ENCODE measurements around the gene CACFD1. TPM values are rescaled to one million over a fixed set of nuclear protein-coding genes. Genes with fewer than 3 reads are reported as not detected.

The CACFD1 gene
- total RNA-seq, 1 donor from 2014 or later, result 13.1 TPM

GRCh38 chr9:133487331-133487725, 27.6 kb downstream of the CACFD1 start:
- no peak overlapping the region for H3K27ac Mint-ChIP-seq (ENCODE audit: unreplicated experiment)
- Histone ChIP-seq H3K27me3 (ENCODE audit: insufficient read depth, low read length) (no peaks in the 10 kb centered on the region), H3K27ac (ENCODE audit: low read depth, low read length) (no peak overlapping the region), H2AFZ (ENCODE audit: low read depth, low read length) (no peak overlapping the region), H3K36me3 (ENCODE audit: insufficient read depth, low read length) (no peaks in the 10 kb centered on the region), H3K4me2 (ENCODE audit: low read length) (no peak overlapping the region), H3K9me3 (ENCODE audit: insufficient read depth, low read depth, low read length) (no peaks in the 10 kb centered on the region), H4K20me1 (ENCODE audit: insufficient read depth, low read length) (no peaks in the 10 kb centered on the region), H3K4me3 (ENCODE audit: insufficient read depth, low read depth, low read length) (no peak overlapping the region), H3K4me1 (ENCODE audit: insufficient read depth, low read length) (peaks cover 6% of the 10 kb centered on the region), H3K9ac (ENCODE audit: low read length) (no peak overlapping the region), H3K79me2 (ENCODE audit: insufficient read depth, low read length) (no peaks in the 10 kb centered on the region)
- no peaks in the 10 kb centered on the region for H3K36me3 Mint-ChIP-seq (ENCODE audit: low read depth, unreplicated experiment)
- no peak overlapping the region for H3K4me3 Mint-ChIP-seq (ENCODE audit: unreplicated experiment)
- peaks cover 2% of the 10 kb centered on the region for H3K9me3 Mint-ChIP-seq (ENCODE audit: unreplicated experiment)
- H3K27me3 Mint-ChIP-seq (ENCODE audit: low read depth, unreplicated experiment), result peaks cover 14% of the 10 kb centered on the region
- TF ChIP-seq CTCF (IDR thresholded peaks at IDR 0.05; ENCODE audit: insufficient read depth, low read depth, low read length) (no peak), EZH2 (IDR thresholded peaks at IDR 0.05; ENCODE audit: insufficient read depth, low read length) (no peak)
- DNase-seq (ENCODE audit: low read depth) (no peak), FAIRE-seq (no peak)
- H3K4me1 Mint-ChIP-seq (ENCODE audit: low read depth, unreplicated experiment), result peaks cover 6% of the 10 kb centered on the region

GRCh38 chr9:133488686-133489252, 29.0 kb downstream of the CACFD1 start:
- no peak overlapping the region for H2AFZ ChIP-seq (ENCODE audit: low read depth, low read length)
- no peak overlapping the region for H3K4me3 ChIP-seq (ENCODE audit: insufficient read depth, low read depth, low read length)
- no peaks in the 10 kb centered on the region for H3K79me2 ChIP-seq (ENCODE audit: insufficient read depth, low read length)
- no peak overlapping the region for H3K4me3 Mint-ChIP-seq (ENCODE audit: unreplicated experiment)
- H3K27me3 Mint-ChIP-seq (ENCODE audit: low read depth, unreplicated experiment), result peaks cover 6% of the 10 kb centered on the region
- no peaks in the 10 kb centered on the region for H3K36me3 Mint-ChIP-seq (ENCODE audit: low read depth, unreplicated experiment)
- peaks cover 10% of the 10 kb centered on the region for H3K4me1 Mint-ChIP-seq (ENCODE audit: low read depth, unreplicated experiment)
- FAIRE-seq (no peak), DNase-seq (ENCODE audit: low read depth) (no peak)
- H3K9me3 ChIP-seq (ENCODE audit: insufficient read depth, low read depth, low read length), result no peaks in the 10 kb centered on the region
- TF ChIP-seq EZH2 (IDR thresholded peaks at IDR 0.05; ENCODE audit: insufficient read depth, low read length) (no peak), CTCF (IDR thresholded peaks at IDR 0.05; ENCODE audit: insufficient read depth, low read depth, low read length) (no peak)
- no peak overlapping the region for H3K9ac ChIP-seq (ENCODE audit: low read length)
- no peak overlapping the region for H3K4me2 ChIP-seq (ENCODE audit: low read length)
- H3K27ac ChIP-seq (ENCODE audit: low read depth, low read length), result no peak overlapping the region
- peaks cover 2% of the 10 kb centered on the region for H3K9me3 Mint-ChIP-seq (ENCODE audit: unreplicated experiment)
- no peaks in the 10 kb centered on the region for H3K36me3 ChIP-seq (ENCODE audit: insufficient read depth, low read length)
- H3K4me1 ChIP-seq (ENCODE audit: insufficient read depth, low read length), result peaks cover 6% of the 10 kb centered on the region
- H4K20me1 ChIP-seq (ENCODE audit: insufficient read depth, low read length), result no peaks in the 10 kb centered on the region
- no peak overlapping the region for H3K27ac Mint-ChIP-seq (ENCODE audit: unreplicated experiment)
- no peaks in the 10 kb centered on the region for H3K27me3 ChIP-seq (ENCODE audit: insufficient read depth, low read length)
